Jurkat, Clone E6-1 (cell line): Measurements from ENCODE around the gene FGF14.

Experiments used
- DNase-seq: peaks from one replicate; pipeline ENCODE4 v3.0.0-alpha.2; 2011; ENCODE audit warnings: low read depth, low spot score
- H3K4me3 ChIP-seq: 2 replicates; pipeline ENCODE4 v1.5.1; 2011; ENCODE audit warnings: mild to moderate bottlenecking, low read length, control low read depth, moderate library complexity

Gene FGF14

GRCh38 chr13:102374233-102374632 lies 27.6 kb downstream of the FGF14 start:
- DNase-seq: no peak
- no peak overlapping the region for H3K4me3 ChIP-seq

- no peak for DNase-seq
- H3K4me3 ChIP-seq: no peak overlapping the region
Measured at GRCh38 chr13:102373221-102373620, 28.6 kb downstream of the FGF14 start.

- no peak overlapping the region for H3K4me3 ChIP-seq
- DNase-seq: no peak
Measured at GRCh38 chr13:102369302-102369701, 32.5 kb downstream of the FGF14 start.

GRCh38 chr13:102367836-102368235 lies 34.0 kb downstream of the FGF14 start:
- DNase-seq: no peak
- H3K4me3 ChIP-seq: no peak overlapping the region

GRCh38 chr13:102361113-102361512 lies 40.7 kb downstream of the FGF14 start:
- no peak for DNase-seq
- no peak overlapping the region for H3K4me3 ChIP-seq

- no peak overlapping the region for H3K4me3 ChIP-seq
- DNase-seq: no peak
Measured at GRCh38 chr13:102359264-102359663, 42.6 kb downstream of the FGF14 start.

- H3K4me3 ChIP-seq: no peak overlapping the region
- no peak for DNase-seq
Measured at GRCh38 chr13:102355251-102355650, 46.6 kb downstream of the FGF14 start.

- no peak overlapping the region for H3K4me3 ChIP-seq
- no peak for DNase-seq
Measured at GRCh38 chr13:102354011-102354410, 47.8 kb downstream of the FGF14 start.

- no peak for DNase-seq
- no peak overlapping the region for H3K4me3 ChIP-seq
Measured at GRCh38 chr13:102351521-102351920, 50.3 kb downstream of the FGF14 start.

- DNase-seq: no peak
- no peak overlapping the region for H3K4me3 ChIP-seq
Measured at GRCh38 chr13:102347490-102347889, 54.4 kb downstream of the FGF14 start.

- no peak overlapping the region for H3K4me3 ChIP-seq
- DNase-seq: no peak
Measured at GRCh38 chr13:102346769-102347168, 55.1 kb downstream of the FGF14 start.

GRCh38 chr13:102344410-102344809 lies 57.4 kb downstream of the FGF14 start:
- no peak overlapping the region for H3K4me3 ChIP-seq
- DNase-seq: no peak

- no peak overlapping the region for H3K4me3 ChIP-seq
- DNase-seq: no peak
Measured at GRCh38 chr13:102333320-102334198, 68.3 kb downstream of the FGF14 start.

GRCh38 chr13:102328909-102329308 lies 72.9 kb downstream of the FGF14 start:
- no peak overlapping the region for H3K4me3 ChIP-seq
- no peak for DNase-seq

- no peak overlapping the region for H3K4me3 ChIP-seq
Measured at GRCh38 chr13:102327119-102327617, 74.7 kb downstream of the FGF14 start.

GRCh38 chr13:102326381-102327118 lies 75.3 kb downstream of the FGF14 start:
- no peak overlapping the region for H3K4me3 ChIP-seq
- no peak for DNase-seq

More at GRCh38 chr13:102327119-102327617, 74.7 kb downstream of the FGF14 start:
- DNase-seq: no peak

- H3K4me3 ChIP-seq: no peak overlapping the region
Measured at GRCh38 chr13:102325321-102325720, 76.5 kb downstream of the FGF14 start.

GRCh38 chr13:102323505-102323904 lies 78.3 kb downstream of the FGF14 start:
- no peak overlapping the region for H3K4me3 ChIP-seq
- DNase-seq: no peak

More at GRCh38 chr13:102325321-102325720, 76.5 kb downstream of the FGF14 start:
- DNase-seq: no peak

GRCh38 chr13:102323012-102323411 lies 78.8 kb downstream of the FGF14 start:
- no peak overlapping the region for H3K4me3 ChIP-seq
- no peak for DNase-seq

- DNase-seq: no peak
- no peak overlapping the region for H3K4me3 ChIP-seq
Measured at GRCh38 chr13:102322211-102322610, 79.6 kb downstream of the FGF14 start.
